ENCODE measurements around the gene GPRIN1.

GPRIN1 gene

DNA sequence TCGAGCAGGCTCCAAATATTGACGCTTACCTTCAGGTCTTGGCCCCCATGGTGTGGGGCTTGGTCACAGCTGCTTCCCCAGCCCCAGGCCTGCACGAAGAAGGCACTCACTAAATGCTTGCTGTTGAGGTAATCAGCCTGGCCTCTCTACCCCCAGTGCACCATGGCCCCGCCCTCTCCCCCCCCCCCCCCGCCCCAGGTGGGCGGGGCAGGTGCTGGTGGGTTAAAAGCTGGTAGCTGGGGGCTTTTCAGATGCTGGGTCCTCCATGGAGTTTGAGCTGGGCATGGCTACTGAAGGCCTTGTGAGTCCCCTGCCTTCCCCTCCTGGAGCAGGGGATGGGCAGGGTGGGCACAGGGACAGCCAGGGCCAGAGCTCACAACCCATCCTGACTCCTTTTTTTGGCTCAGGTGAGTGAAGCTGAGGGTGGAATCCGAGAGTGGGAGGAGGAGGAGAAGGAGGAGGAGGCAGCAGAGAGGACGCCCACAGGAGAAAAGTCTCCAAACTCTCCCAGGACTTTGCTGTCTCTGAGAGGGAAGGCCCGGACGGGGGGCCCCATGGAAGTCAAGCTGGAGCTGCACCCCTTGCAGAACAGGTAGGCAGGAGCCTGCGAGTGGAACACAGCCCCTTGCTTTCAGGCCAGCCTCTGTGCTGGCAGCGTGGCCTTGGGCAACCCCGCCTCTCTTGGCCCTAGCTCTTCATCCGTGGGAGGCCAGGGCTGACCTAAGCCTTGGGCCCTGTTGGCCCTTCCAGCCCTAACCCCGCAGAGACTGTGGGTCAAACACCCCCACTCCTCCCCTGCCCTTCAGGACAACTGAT is 32.9 kb upstream of the GPRIN1 start:
- DNase-seq: no peak

DNA sequence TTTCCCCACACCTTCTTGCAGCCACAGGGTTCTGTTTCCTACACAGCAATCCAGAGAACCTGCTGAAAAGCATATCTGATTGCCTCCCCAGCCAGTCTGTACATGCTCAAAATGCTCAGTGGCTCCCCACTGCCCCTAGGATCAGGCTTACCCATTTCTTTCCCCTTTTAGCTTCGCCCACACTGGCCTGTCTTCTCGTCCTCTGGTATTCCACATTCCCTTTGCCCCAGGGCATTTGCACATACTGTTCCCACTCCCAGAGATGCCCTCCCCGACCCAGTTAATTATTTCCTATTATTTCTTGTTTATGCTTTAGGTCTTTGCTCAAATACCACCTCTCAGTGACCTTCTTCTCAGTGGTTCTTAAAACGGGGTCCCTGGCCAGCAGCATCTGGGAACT is 30.7 kb upstream of the GPRIN1 start:
- DNase-seq: no peak

DNA sequence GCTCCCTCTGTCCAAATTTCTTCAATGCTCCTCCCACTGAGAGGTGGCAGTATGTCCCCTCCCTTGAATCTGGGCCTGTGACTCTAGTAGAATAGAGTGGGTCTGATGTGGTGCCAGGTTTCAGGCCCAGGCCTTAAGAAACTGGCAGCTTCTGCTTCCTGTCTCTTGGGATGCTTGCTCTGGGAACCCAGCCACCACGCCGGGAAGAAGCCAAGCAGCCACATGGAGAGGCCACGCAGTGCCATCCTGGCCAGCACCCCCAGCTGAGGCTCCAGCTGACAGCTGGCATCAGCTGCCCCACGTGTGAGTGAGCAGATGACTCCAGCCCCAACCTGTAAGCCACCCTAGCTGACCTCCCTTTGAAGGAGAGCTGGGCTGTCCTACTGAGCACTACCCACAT is 30.0 kb upstream of the GPRIN1 start:
- DNase-seq: no peak

DNA sequence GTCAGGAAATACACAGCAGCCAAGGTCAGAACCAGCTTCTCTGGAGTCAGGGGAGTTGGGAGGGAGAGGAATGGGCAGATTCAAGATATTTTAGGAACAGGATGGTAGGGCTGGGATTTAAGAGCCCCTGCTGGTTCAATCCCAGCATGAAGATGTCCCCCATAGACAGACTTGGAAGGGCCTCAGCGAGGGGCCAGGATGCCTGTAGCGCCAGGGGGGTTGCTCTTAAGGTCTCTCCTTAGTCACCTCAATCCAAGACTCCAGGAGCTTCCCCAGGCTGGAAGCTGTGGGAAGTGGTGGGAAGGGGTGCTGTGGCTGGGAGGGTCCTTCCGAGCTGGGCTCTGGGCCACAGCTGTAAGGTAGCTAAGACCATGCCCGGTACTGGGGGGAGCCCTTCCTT is 29.3 kb upstream of the GPRIN1 start:
- no peak for DNase-seq

DNA sequence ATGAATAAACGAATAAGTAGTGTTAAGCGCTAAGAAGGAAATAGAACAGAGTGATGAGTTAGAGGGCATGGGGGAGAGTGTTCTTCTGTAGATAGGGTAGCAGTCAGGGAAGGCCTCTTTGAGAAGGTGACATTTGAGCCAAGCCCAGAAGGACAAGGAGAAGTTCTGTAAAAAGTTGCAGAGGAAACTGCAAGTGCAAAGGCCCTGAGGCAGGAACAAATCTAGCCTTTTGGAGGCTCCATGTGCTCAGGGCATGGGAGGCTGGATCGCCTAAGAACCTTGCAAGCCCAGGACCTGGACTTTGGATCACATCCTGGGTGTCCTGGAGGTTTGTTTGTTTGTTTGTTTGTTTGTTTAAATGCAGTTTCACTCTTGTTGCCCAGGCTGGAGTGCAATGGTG is 28.5 kb upstream of the GPRIN1 start:
- DNase-seq: no peak

DNA sequence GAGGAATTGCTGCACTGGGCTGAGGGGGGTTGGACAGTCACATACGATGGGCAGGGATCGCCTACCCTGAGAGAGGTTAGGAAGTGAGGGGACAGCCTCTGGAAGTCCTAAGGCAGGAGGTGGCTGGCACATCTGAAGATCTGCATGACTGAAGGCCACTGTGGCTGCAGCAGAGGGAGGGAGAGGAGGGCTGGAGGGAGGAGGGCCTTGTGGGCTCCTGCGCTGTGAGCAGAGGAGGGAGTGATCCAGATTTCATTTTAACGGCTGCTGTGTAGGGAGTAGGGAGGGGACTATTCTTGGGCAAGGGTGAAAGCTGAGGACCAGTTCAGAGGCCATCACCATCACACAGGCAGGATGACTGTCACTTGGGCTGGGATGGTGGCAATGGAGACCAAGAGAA is 27.6 kb upstream of the GPRIN1 start:
- DNase-seq: no peak

DNA sequence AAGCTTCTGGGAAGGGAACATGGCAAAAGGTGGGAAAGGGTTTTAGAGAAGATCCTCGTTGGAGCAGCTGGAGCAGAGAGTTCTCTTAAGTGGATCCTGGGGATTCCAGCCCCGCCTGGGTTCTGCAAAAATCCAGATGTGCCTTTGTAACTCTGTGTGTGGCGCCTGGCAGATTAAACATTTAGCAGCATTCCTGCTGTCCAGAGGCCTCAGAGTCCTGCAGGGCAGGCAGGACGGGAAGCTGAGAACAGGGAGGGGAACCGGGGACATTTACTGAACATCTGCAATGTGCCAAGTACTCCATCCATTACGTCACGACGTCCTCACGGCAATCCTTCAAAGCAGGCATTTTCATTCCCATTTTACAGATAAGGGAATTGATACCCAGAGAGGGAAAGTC is 26.5 kb upstream of the GPRIN1 start:
- DNase-seq: no peak

DNA sequence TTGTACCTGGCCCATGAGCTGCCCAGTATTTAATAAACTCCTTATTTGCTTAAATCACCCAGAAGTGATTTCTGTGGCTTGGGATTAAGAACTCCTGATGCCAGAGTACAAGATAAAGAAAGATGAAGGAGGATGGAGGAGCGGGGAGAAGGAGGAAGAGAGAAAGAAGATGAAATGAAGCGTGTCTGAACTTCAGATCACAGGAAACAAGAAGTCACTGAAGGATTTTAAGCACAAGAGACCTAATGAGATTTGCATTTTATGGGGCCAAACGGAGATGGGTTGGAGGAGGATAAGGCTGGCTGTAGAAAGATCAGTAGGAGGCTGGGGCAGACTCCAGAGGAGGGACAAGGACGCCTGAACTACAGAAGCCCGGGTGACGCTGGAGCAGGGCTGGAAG is 23.6 kb upstream of the GPRIN1 start:
- DNase-seq: no peak

DNA sequence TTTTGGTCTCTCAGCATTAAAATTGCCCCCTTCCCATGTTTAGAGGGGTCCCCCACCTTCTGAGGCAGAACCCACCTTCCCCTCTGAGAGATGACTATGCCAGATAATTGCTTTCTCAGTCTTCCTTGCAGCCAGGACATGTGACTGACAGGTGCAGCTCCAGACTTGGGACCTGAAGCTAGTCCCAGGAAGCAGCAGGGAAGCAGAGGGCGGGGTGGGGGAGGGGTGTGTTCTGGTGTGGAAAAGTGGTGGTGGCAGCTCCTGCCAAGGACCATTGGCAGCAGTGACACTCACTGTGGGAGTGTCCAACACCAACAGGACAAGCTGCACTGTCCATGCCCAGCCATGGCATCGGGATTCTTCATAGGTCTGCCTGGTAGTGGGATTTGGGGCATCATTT is 22.8 kb upstream of the GPRIN1 start:
- DNase-seq: no peak

DNA sequence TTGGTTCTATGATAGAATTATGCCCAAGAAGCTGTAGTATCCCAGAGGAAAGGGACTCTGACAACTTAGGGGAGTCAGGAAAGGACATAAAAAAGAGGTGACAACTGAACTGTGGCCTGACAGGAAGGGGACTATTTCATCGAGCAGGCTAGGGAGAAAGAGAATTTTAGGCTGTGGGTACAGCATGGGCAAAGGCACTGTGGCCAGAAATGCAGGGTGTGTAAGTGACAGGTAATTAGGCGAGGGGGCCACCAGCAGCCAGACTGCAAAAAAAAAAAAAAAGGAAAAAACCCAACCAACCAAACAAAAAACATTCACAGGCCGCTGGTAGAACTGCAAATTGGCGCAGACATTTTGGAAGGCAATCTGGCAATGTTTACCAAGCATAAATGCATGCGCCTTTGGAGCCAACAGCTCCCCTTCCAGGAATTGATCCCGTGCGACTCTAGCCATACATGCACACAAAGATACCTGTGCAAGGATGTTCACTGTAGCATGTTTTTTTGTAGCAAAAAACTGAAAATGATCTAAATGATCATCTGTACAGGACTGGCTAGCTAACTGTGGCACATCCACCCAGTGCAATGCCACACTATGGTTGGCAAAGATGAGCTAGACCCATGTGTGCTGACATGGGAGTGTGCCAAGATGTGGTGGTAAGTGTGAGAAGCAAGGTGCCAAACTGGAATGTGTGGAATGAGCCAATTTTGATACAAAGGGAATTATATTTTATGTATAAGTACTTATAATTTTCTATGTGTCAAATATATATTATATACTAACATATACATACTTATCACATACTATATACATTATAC is 21.6 kb upstream of the GPRIN1 start:
- no peak for DNase-seq

DNA sequence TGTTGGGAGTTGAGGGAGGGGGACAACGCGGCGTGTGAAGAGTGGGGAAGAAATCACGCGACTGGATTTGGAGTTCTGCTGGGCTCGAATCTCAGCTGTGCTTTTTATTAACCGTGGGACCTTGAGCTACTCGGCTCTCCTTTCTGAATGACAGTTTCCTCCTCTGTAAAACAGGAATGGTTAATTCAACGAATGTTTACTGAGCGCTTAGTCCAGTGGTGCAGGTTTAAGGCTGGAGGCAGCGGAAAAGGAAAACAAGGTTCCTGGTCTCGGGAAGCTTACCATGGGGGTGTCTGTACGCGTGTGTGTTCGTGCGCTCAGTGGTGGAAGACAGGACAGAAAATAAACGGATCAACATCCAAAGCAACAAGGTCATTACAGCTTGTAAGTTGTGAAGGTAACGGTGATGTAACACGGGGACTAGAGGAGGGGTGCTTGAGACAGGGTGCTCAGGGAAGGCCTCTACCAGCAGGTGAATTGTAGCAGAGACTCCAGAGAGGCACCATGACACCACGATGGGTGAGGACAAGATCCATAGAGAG is 20.8 kb upstream of the GPRIN1 start:
- no peak for DNase-seq

DNA sequence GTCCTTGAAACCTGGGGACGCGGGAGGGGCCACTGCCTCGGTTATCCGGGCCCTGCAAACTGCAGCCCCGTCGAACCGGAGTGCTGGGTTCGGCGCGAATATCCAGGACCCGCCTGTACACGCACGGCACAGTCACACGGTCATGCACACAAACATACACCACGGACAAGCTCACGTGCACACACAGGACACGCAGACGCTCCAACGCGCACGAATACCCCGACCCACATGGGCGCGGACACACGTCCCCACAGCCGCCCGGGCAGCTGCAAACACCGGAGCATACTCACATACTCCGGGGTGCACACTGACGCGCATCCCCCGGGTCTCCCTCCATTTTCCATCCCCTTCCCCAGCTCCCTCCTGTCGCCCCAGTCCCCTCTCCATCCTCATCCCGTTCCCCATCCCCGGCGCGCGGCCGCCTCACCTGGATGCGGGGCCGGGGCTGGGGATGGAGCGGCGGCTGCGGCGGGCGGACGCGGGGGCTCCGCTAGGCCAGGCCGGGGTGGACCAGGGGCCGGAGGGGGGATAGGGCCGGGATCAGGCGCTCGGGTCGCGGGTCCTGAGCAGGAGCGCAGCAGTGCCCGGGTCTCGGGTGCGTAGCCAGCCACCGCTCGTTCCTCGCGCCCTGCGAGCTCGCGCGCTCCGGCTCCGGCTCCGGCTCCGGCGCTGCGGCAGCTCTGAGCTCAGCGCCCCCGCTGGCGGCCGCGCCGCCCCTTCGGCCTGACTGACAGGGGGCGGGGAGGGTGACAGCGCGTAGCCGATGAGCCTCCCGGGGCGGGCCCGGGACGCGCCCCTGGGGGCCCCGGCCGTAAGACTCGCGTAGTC is 20.1 kb upstream of the GPRIN1 start, which contains the start of the genes EIF4E1B and SNCB:
Gene EIF4E1B (plus strand): TSS at position 823 of the 828 bp plus-strand sequence. CDS start 12,113 bp downstream, outside the sequence.
Gene SNCB (minus strand): TSS at position 682 of the 828 bp plus-strand sequence. CDS start 880 bp downstream, outside the sequence.
- no peak for DNase-seq

DNA sequence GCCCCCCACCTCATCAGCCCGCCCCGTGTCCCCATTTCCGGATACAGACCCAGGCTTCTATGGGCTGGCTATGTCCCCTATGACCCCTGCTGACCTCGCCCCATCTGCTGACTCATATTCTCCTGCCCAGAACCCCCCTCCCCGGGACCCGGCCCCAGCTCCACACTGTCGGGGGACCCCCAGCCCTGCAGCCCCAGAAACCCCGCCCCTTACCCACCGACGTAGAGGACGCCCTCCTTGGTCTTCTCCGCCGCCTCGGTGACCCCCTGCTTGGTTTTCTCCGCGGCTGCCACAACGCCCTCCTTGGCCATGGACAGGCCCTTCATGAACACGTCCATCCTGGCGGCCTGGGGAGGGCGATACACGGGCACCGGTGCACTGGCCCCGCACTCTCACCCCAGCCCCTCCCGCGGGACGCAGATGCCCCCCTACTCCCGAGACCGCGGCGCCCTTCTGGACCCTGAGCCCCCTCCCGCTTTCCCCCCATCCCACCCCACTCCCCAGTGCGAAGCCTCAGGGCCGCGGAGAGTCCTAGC is 19.4 kb upstream of the GPRIN1 start:
- DNase-seq: no peak

DNA sequence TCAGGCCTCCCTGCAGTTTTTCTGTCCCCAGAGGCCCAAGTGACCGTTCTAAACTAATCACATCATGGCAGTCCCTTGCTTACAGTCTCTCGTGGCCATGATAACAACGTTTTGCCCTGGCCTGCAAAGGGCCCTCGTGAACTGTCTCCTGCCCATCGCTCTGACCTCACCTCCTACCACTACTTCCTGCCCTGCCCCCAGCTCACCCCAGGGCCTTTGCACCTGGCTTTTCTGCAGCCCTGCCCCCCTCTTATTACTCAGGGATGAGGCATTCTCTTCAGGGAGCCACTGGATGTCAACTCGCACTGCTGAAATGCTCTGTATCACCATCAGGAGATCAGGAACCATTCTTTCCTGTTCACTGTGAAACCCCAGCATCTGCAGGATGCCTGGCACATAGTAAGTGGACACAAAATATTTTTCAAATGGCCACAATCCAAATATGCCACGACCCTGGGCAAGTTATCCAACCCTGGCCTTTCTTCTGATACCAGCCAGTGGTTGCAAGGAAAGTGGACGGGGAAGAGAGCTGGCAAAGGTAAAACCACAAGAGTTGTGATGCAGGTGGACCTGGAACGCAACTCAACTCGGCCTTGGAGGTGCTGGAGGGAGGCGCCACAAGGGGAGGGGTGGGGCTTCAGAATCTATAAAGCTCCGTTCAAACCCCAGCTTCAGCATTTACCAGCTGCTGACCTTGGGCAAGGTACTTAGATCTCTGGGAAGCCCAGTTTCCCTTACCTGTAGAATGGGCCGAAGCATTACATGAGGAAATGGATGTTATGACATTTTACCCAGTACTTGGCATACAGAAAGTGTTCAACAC is 18.7 kb upstream of the GPRIN1 start:
- DNase-seq: no peak

DNA sequence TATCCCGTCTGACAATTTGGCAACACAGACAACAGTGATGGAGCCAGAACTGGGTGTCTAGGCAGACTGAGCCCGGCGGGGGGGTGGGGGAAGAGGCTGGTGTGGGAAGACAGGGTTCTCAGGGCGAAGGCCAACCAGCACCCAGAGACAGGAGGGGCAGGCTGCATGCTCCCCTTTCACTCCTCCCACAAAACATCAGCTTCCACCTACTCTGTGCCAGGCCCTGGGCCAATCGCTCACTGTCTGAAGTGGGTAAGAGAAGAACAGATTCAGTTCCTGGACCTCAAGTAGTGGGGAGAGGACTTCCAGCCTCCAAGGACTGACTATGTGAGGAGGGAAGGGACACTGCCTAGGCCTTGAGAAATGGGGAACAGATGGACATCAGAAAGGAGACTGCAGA is 17.6 kb upstream of the GPRIN1 start:
- DNase-seq: no peak

DNA sequence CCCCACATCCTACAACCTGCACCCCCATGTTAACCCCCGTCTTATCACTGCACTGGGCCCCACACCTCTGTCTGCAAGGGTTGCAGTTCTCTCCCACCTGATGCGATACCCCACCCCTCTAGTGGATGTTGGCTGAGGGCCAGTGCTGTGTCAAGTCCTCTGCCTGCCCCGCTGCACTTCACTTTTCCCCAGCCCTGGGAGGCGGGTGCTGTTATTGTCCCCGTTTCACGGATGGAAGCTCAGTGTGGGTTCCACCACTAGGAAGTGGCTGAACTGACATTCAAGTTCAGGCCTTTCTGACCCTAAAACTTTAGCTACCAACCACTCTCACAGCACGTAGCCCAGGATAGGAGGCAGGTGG is 16.9 kb upstream of the GPRIN1 start:
- DNase-seq: no peak

DNA sequence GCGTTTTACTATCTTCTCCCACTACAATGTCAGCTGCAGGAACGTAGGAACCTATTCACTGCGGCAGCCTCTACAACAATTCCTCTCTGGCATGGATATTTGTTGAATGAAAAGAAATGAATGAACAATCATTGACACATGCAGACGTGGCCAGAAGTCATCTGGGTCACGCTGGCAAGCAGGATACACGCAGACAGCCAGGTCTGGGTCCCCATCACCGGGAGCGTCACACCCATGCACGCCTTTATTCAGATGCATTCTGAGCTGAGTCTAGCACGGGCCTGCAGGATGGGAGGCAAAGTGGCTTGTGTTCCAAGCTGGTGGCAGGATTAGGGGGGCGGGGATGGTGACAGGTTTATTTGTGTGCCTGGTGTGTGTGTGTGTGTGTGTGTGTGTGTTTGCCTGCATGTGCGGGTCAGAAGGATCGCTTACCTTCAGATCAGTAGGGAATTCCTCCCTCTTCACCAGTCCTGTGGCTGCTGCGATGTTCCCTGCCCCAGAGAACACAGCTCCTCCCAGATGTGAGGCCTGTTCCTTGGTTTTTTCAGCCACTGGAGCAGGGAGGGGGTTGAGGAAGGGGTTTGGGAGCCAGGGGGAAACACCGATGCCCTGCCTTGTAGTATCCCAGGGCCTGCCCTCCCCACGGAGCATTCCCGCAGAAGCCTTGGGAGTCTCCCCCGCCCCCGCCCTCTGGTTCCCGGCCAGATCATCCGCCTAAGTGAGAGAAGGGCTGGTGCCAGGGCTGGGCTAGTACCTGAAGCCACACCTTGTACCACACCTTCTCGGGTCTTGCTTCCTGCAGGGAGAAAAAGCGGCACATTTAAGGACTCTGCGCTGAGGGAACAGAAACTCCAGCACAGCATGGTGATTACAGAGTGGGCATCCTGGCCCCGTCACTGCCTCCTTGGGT is 16.3 kb upstream of the GPRIN1 start:
- no peak for DNase-seq

DNA sequence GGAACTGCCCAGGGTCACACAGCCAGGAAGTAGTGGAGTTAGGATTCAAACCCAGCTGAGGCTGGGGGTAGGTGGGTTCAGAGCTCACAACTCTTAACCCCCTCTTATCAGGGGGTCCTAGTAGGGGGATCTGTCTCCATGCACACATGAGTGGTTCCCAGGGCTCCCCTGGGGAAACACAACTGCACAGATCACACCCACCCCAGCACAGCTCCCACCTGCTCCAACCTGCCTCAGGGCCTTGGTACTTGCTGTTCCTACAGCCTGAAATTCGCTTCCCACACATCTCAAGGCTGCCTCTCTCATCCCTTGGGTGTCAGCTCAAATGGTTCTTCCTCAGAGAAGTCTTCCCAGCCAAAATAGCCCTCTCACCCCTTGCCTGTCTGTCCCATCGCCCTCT is 15.6 kb upstream of the GPRIN1 start:
- DNase-seq: no peak

DNA sequence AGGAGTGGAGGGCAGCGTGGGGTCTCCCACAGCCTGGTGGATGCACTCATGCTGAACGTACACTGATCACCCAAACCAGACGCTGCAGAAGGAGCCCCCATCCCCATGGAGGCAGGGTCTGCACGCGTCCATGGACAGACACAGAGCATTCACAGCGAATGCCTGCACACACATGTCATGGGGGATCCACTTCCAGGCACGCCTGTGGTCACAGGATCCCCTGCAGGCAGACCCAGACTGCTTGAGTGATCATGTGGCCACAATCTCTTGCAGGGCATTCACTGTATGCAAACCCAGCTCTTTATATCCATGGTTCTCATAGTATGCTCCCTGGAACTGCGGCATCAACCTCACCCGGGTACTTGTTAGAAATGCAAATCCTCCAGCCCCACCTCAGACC is 15.0 kb upstream of the GPRIN1 start:
- DNase-seq: no peak

DNA sequence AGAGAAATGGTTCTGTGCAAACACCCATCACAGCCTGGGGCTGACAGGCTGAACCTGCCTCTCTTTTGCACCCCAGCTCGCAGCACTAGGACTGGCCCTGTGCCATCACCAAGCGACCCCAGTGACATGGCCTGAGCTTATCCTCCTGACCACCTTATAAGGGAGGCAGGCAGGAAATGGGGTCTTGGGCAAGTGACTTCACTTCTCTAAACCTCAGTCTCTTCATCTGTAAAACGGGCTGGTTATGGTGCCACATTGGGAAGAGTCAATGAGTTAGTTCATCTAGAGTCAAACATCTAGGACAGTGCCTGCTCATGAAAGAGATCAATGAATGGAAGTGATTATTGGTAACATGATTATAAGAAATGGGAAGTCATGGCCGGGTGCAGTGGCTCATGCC is 14.2 kb upstream of the GPRIN1 start:
- no peak for DNase-seq

DNA sequence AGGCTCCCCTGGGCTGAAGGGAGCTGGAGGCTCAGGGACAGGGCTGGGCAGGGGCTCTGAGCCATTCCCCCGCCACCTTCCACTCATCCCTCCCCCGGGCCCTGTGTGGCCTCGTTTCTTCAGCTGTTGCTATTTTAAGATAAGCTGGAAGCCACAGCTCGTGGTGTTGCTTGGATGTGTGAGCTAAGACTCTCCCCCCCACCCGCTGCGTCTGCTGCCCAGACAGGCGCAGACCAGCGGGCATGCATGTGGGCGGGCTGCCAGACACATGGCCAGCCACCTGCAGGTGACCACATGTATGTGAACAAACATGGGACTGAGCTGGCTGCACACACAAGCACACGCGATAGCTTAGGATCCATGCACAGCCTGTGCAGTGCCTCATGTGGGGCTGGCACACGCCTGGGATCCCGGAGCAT is 11.7 kb upstream of the GPRIN1 start:
- DNase-seq: no peak

Measured in activated effector memory CD4-positive, alpha-beta T cell treated with Interleukin-2 at 50 U/mL for 16 hours (primary cell).